C4-2B (cell line): ENCODE results near the gene ERCC1.

Experiments
- CTCF ChIP-seq: fragments of 450-650 bp; conservative IDR thresholded peaks from 2 replicates; pipeline ENCODE4 v1.5.1; 2017; ENCODE audit warnings: mild to moderate bottlenecking
- ZFX ChIP-seq: fragments of 450-650 bp; IDR thresholded peaks from 2 replicates; pipeline ENCODE4 v1.6.1; 2017

- TF ChIP-seq CTCF (no peak), ZFX (no peak)
Observed at GRCh38 chr19:45439190-45439568, 15.5 kb upstream of the ERCC1 start.
